CD4-positive, alpha-beta T cell (primary cell): Measurements from ENCODE around the gene NDUFS1. TPM values are rescaled to one million over a fixed set of nuclear protein-coding genes. Genes with fewer than 3 reads are reported as not detected.

Source experiments
- ATAC-seq: fragments of 200-7000 bp; cut with Tn5 transposase; one replicate; pipeline ENCODE4 v1.10.0; 2022; ENCODE audit warnings: mild to moderate bottlenecking; ENCODE audit not compliant: poor library complexity
- CTCF ChIA-PET: fragments of 350-600 bp; sonication (Branson Sonifier 250); formaldehyde crosslinking; loops from one replicate; lab custom pipeline; 2021; ENCODE audit warnings: antibody characterized with exemption, inconsistent platforms; lab: Charles Lee
- POLR2A ChIA-PET: fragments of 350-600 bp; sonication (Branson Sonifier 250); formaldehyde crosslinking; loops from one replicate; lab custom pipeline; 2021; ENCODE audit warnings: antibody characterized with exemption, inconsistent platforms; lab: Charles Lee
- DNase-seq, 14 experiments: peaks; one replicate each; pipeline ENCODE4 v3.0.0-alpha.2; 2013 to 2020; ENCODE audit warnings: mixed read lengths in 2 of 14
- H3K27ac ChIP-seq, 2 donors: one replicate each; pipeline versions ENCODE4 v1.5.1 to v1.7.0; 2013; ENCODE audit warnings: low read length in 2 of 2, low read depth in 1 of 2, mild to moderate bottlenecking in 1 of 2
- H3K27me3 ChIP-seq, 2 experiments: 1 replicate in 1 of 2; 2 replicates in 1 of 2; pipeline versions ENCODE4 v1.6.1 to v1.7.0; 2013; ENCODE audit warnings: low read length in 2 of 2, control low read depth in 1 of 2, mild to moderate bottlenecking in 1 of 2, moderate library complexity in 1 of 2; ENCODE audit not compliant: insufficient read depth in 2 of 2, control insufficient read depth in 1 of 2
- H3K36me3 ChIP-seq: one replicate; pipeline ENCODE4 v1.6.1; 2013; ENCODE audit warnings: low read length, control low read depth; ENCODE audit not compliant: insufficient read depth
- H3K4me1 ChIP-seq: one replicate; pipeline ENCODE4 v1.6.1; 2013; ENCODE audit warnings: low read length, control low read depth; ENCODE audit not compliant: insufficient read depth
- H3K4me3 ChIP-seq: one replicate; pipeline ENCODE4 v1.5.1; 2013; ENCODE audit warnings: mild to moderate bottlenecking, low read length, moderate library complexity
- H3K9me3 ChIP-seq, 2 experiments: 1 replicate in 1 of 2; 2 replicates in 1 of 2; pipeline versions ENCODE4 v1.6.1 to v1.7.0; 2013; ENCODE audit warnings: low read length in 2 of 2, mild to moderate bottlenecking in 2 of 2, control low read depth in 1 of 2, moderate library complexity in 1 of 2; ENCODE audit not compliant: control insufficient read depth in 1 of 2, insufficient read depth in 1 of 2
- H3K27ac Mint-ChIP-seq: one replicate; pipeline ENCODE4 v1.8.0; 2020; ENCODE audit warnings: mixed read lengths
- H3K27me3 Mint-ChIP-seq: one replicate; pipeline ENCODE4 v1.8.0; 2021; ENCODE audit warnings: mixed read lengths
- H3K36me3 Mint-ChIP-seq: one replicate; pipeline ENCODE4 v1.8.0; 2021; ENCODE audit warnings: low read depth, mixed read lengths
- H3K4me1 Mint-ChIP-seq: one replicate; pipeline ENCODE4 v1.8.0; 2021; ENCODE audit warnings: low read depth, mixed read lengths
- H3K4me3 Mint-ChIP-seq: one replicate; pipeline ENCODE4 v1.8.0; 2020; ENCODE audit warnings: mild to moderate bottlenecking, mixed read lengths
- H3K9me3 Mint-ChIP-seq: one replicate; pipeline ENCODE4 v1.8.0; 2020; ENCODE audit warnings: mixed read lengths
- CTCF ChIP-seq: fragments of 200-600 bp; IDR thresholded peaks from one replicate; pipeline ENCODE4 v1.8.0; 2022; ENCODE audit warnings: antibody characterized with exemption, mild to moderate bottlenecking
- intact Hi-C, 2 experiments: fragments of 100-400 bp; cut with DNase I in 1 of 2; cut with micrococcal nuclease in 1 of 2; formaldehyde crosslinking; loops; one replicate each; pipeline versions ENCODE4 v1.15.1 to v1.9.0; 2023 to 2025; cut with DNase I, micrococcal nuclease
- total RNA-seq, 174 experiments: library from RNA in 2 of 174; stranded (reverse) in 2 of 174; gene quantifications; one replicate each; pipeline ENCODE4 v1.2.3 and lab custom pipeline; 2021 to 2026

The NDUFS1 gene
- total RNA-seq, 2 experiments from 2014 or later, result 33.4 to 34.3 TPM

- Mint-ChIP-seq H3K27ac (peak overlapping the region; percentile 40), H3K4me1 (peaks cover 46% of the 10 kb centered on the region), H3K4me3 (no peak overlapping the region), H3K27me3 (no peaks in the 10 kb centered on the region), H3K9me3 (no peaks in the 10 kb centered on the region), H3K36me3 (peaks cover 31% of the 10 kb centered on the region)
- CTCF ChIA-PET, result interaction anchor here (1.5 kb wide), 1 partner anchor 14 kb away, joined by 3 read pairs; the partner anchor contains the start of gene INO80D
- TF ChIP-seq CTCF, result no peak
- intact Hi-C loops, result no loop called here
- H3K4me3 ChIP-seq, result no peak overlapping the region
- no peak for ATAC-seq
- peaks cover 11% of the 10 kb centered on the region for H3K36me3 ChIP-seq
- peaks cover 7% of the 10 kb centered on the region for H3K4me1 ChIP-seq
- POLR2A ChIA-PET, result interaction anchor here (1.9 kb wide), 1 partner anchor 14 kb away, joined by 5 read pairs; the partner anchor contains the start of gene INO80D
- H3K27ac ChIP-seq, result no peak overlapping the region
- no peak for DNase-seq
- H3K9me3 ChIP-seq, result no peaks in the 10 kb centered on the region
- no peaks in the 10 kb centered on the region for H3K27me3 ChIP-seq
Observed at GRCh38 chr2:206071807-206072206, 87.4 kb downstream of the NDUFS1 start.

GRCh38 chr2:206069417-206069816, 89.8 kb downstream of the NDUFS1 start:
- ATAC-seq, result no peak

GRCh38 chr2:206068207-206068606, 91.0 kb downstream of the NDUFS1 start:
- H3K27me3 Mint-ChIP-seq, result no peaks in the 10 kb centered on the region
- CTCF ChIA-PET, result no interaction called here
- Histone ChIP-seq H3K9me3 (no peaks in the 10 kb centered on the region), H3K36me3 (peaks cover 5% of the 10 kb centered on the region), H3K27me3 (no peaks in the 10 kb centered on the region), H3K27ac (no peak overlapping the region), H3K4me1 (peaks cover 2% of the 10 kb centered on the region), H3K4me3 (no peak overlapping the region)
- POLR2A ChIA-PET, result no interaction called here
- intact Hi-C loops, result no loop called here
- no peak overlapping the region for H3K27ac Mint-ChIP-seq
- ATAC-seq, result no peak
- H3K4me1 Mint-ChIP-seq, result peaks cover 59% of the 10 kb centered on the region
- H3K36me3 Mint-ChIP-seq, result peaks cover 29% of the 10 kb centered on the region
- no peak for TF ChIP-seq CTCF
- no peak overlapping the region for H3K4me3 Mint-ChIP-seq
- no peaks in the 10 kb centered on the region for H3K9me3 Mint-ChIP-seq
- DNase-seq, result no peak

More at GRCh38 chr2:206069417-206069816, 89.8 kb downstream of the NDUFS1 start:
- Histone ChIP-seq H3K4me3 (no peak overlapping the region), H3K27me3 (no peaks in the 10 kb centered on the region), H3K9me3 (no peaks in the 10 kb centered on the region), H3K4me1 (peaks cover 9% of the 10 kb centered on the region), H3K27ac (no peak overlapping the region), H3K36me3 (peaks cover 11% of the 10 kb centered on the region)
- Mint-ChIP-seq H3K27me3 (no peaks in the 10 kb centered on the region), H3K4me3 (no peak overlapping the region), H3K36me3 (peaks cover 29% of the 10 kb centered on the region), H3K9me3 (no peaks in the 10 kb centered on the region), H3K4me1 (peaks cover 54% of the 10 kb centered on the region), H3K27ac (no peak overlapping the region)
- CTCF ChIA-PET, result no interaction called here
- no peak for DNase-seq
- POLR2A ChIA-PET, result no interaction called here
- intact Hi-C loops, result no loop called here
- TF ChIP-seq CTCF, result no peak

Other genes with a start within 250 kb of the NDUFS1 start
- 10 to 100 TPM; 45.3 to 48.9 TPM for gene INO80D, start 73.3 kb downstream of the NDUFS1 start, total RNA-seq
- gene EEF1B2, start 451 bp upstream of the NDUFS1 start, total RNA-seq, result 1,000 to 10,000 TPM; 1,109 to 1,132 TPM
- 10 to 100 TPM; 28.7 to 29.7 TPM for gene ZDBF2, start 115.2 kb upstream of the NDUFS1 start, total RNA-seq